ENCODE results near the gene NBPF26. TPM values are rescaled to one million over a fixed set of nuclear protein-coding genes. Genes with fewer than 3 reads are reported as not detected.
"Not testable (repeated sequence)": the region's sequence is repeated elsewhere in the genome, so short reads cannot be mapped to it uniquely, and the experiment has no call there.

The NBPF26 gene
- total and polyA plus RNA-seq, 2 of the 8 experiments (the other 6 are each of a cell fraction or from before 2014, with no cell fraction given): 3.4 to 4.7 TPM

DNA sequence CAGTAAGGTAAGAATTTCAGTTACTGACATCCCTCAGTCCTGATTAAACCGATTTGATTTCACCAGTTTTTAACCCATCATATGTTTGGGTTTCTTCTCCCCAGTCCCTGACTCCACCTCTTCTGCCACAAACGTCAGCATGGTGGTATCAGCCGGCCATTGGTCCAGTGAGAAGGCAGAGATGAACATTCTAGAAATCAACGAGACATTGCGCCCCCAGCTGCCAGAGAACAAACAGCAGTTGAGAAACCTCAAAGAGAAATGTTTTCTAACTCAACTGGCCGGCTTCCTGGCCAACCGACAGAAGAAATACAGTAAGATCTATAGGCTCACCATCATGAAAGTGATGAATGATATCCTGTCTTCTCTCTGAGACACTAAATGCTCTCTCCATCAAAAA, 81.7 kb downstream of the NBPF26 start:
- H4K91ac ChIP-seq (replicated peaks; ENCODE audit: insufficient read length, low read length); H3K79me2 ChIP-seq (ENCODE audit: control insufficient read depth in 1 of 2, insufficient read depth in 2 of 2, low read length in 2 of 2); H3K4me1 ChIP-seq (replicated peaks in 1 of 4; ENCODE audit: control insufficient read depth in 3 of 4, insufficient read depth in 4 of 4, low read length in 3 of 4); POLR2A ChIA-PET (ENCODE audit: partially characterized antibody); H2BK120ac ChIP-seq (replicated peaks; ENCODE audit: low read depth, low read length); H2AFZ ChIP-seq (ENCODE audit: low read length); H2BK12ac ChIP-seq (ENCODE audit: low read depth, low read length); H3K27ac ChIP-seq (ENCODE audit: low read depth, low read length); H3K9me3 ChIP-seq (ENCODE audit: insufficient read depth in 2 of 2, low read depth in 1 of 2, low read length in 1 of 2); H3K4me2 ChIP-seq (ENCODE audit: insufficient read depth in 1 of 2, low read depth in 2 of 2, low read length in 2 of 2); H3K4me3 ChIP-seq (ENCODE audit: extremely low read depth in 1 of 4, insufficient read depth in 2 of 4, low read depth in 3 of 4, low read length in 4 of 4); H4K8ac ChIP-seq (ENCODE audit: extremely low read depth, insufficient read depth, low read length); H2BK20ac ChIP-seq (ENCODE audit: low read length); H2BK5ac ChIP-seq (ENCODE audit: low read depth, low read length); H4K5ac ChIP-seq (ENCODE audit: insufficient read length, low read depth, low read length); H2AK5ac ChIP-seq (ENCODE audit: low read depth, low read length); H3K14ac ChIP-seq (ENCODE audit: insufficient read length); H3K23me2 ChIP-seq (ENCODE audit: low read depth, low read length); H3K18ac ChIP-seq (ENCODE audit: extremely low read depth, low read length); H3K23ac ChIP-seq (ENCODE audit: insufficient read length); DNase-seq (ENCODE audit: low read depth in 1 of 2, low spot score in 2 of 2); FAIRE-seq; H3K9ac ChIP-seq (replicated peaks in 1 of 4; ENCODE audit: extremely low read depth in 1 of 4, low read depth in 3 of 4, low read length in 3 of 4); H4K20me1 ChIP-seq (replicated peaks in 1 of 2; ENCODE audit: control insufficient read depth in 1 of 2, insufficient read depth in 2 of 2, low read length in 2 of 2); H3K79me1 ChIP-seq (ENCODE audit: low read depth, low read length); H3K56ac ChIP-seq (replicated peaks; ENCODE audit: insufficient read length, low read depth, low read length); H2BK15ac ChIP-seq (ENCODE audit: low read length); H3K27me3 ChIP-seq (replicated peaks in 1 of 4; ENCODE audit: control insufficient read depth in 3 of 4, extremely low read depth in 1 of 4, insufficient read depth in 3 of 4, low read length in 3 of 4); H3K4ac ChIP-seq (replicated peaks; ENCODE audit: insufficient read length, low read depth, low read length); CTCF ChIA-PET (ENCODE audit: partially characterized antibody); H3K36me3 ChIP-seq (ENCODE audit: control insufficient read depth in 2 of 4, insufficient read depth in 4 of 4, low read length in 3 of 4): not testable (repeated sequence)
- TF ChIP-seq RAD21 (IDR thresholded peaks at IDR 0.05 in 1 of 2, conservative IDR thresholded peaks at IDR 0.05 in 1 of 2; ENCODE audit: low read depth in 2 of 2, low read length in 2 of 2): peak in 1 of 2 experiments; percentile 18; a peak in 1 of 4 replicates
- WGBS, 2 experiments (ENCODE audit: extremely low coverage in 1 of 2, insufficient coverage in 1 of 2, insufficient read length in 1 of 2, insufficient replicate concordance in 2 of 2, low coverage in 1 of 2, low lambda C conversion rate in 2 of 2, missing lambda C conversion rate in 1 of 2): 64% methylated on average over 7 of the region's 7 CpGs; no CpG with 5 or more reads in 1 of the 2 experiments

DNA sequence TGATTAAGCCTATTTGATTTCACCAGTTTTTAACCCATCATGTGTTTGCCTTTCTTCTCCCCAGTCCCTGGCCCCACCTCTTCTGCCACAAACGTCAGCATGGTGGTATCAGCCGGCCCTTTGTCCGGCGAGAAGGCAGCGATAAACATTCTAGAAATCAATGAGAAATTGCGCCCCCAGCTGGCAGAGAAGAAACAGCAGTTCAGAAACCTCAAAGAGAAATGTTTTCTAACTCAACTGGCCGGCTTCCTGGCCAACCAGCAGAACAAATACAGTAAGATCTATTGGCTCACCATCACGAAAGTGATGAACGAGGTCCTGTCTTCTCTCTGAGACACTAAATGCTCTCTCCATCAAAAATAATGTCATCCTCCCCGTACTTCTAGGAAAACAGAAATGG, 88.1 kb downstream of the NBPF26 start:
- H3K4me3 ChIP-seq (ENCODE audit: extremely low read depth in 1 of 4, insufficient read depth in 2 of 4, low read depth in 3 of 4, low read length in 4 of 4); H4K5ac ChIP-seq (ENCODE audit: insufficient read length, low read depth, low read length); H2AK5ac ChIP-seq (ENCODE audit: low read depth, low read length); H3K9me3 ChIP-seq (ENCODE audit: insufficient read depth in 2 of 2, low read depth in 1 of 2, low read length in 1 of 2); H2BK20ac ChIP-seq (ENCODE audit: low read length); H3K4me1 ChIP-seq (replicated peaks in 1 of 4; ENCODE audit: control insufficient read depth in 3 of 4, insufficient read depth in 4 of 4, low read length in 3 of 4); H4K20me1 ChIP-seq (replicated peaks in 1 of 2; ENCODE audit: control insufficient read depth in 1 of 2, insufficient read depth in 2 of 2, low read length in 2 of 2); H2BK5ac ChIP-seq (ENCODE audit: low read depth, low read length); H2AFZ ChIP-seq (ENCODE audit: low read length); H3K36me3 ChIP-seq (ENCODE audit: control insufficient read depth in 2 of 4, insufficient read depth in 4 of 4, low read length in 3 of 4); H3K23ac ChIP-seq (ENCODE audit: insufficient read length); H2BK12ac ChIP-seq (ENCODE audit: low read depth, low read length); CTCF ChIA-PET (ENCODE audit: partially characterized antibody); H3K9ac ChIP-seq (replicated peaks in 1 of 4; ENCODE audit: extremely low read depth in 1 of 4, low read depth in 3 of 4, low read length in 3 of 4); H3K27ac ChIP-seq (ENCODE audit: low read depth, low read length); H3K4ac ChIP-seq (replicated peaks; ENCODE audit: insufficient read length, low read depth, low read length); H3K27me3 ChIP-seq (replicated peaks in 1 of 4; ENCODE audit: control insufficient read depth in 3 of 4, extremely low read depth in 1 of 4, insufficient read depth in 3 of 4, low read length in 3 of 4); H4K8ac ChIP-seq (ENCODE audit: extremely low read depth, insufficient read depth, low read length); FAIRE-seq; H3K79me1 ChIP-seq (ENCODE audit: low read depth, low read length); H3K18ac ChIP-seq (ENCODE audit: extremely low read depth, low read length); H3K14ac ChIP-seq (ENCODE audit: insufficient read length); H2BK120ac ChIP-seq (replicated peaks; ENCODE audit: low read depth, low read length); H3K79me2 ChIP-seq (ENCODE audit: control insufficient read depth in 1 of 2, insufficient read depth in 2 of 2, low read length in 2 of 2); H4K91ac ChIP-seq (replicated peaks; ENCODE audit: insufficient read length, low read length); H3K56ac ChIP-seq (replicated peaks; ENCODE audit: insufficient read length, low read depth, low read length); H3K4me2 ChIP-seq (ENCODE audit: insufficient read depth in 1 of 2, low read depth in 2 of 2, low read length in 2 of 2); H2BK15ac ChIP-seq (ENCODE audit: low read length); POLR2A ChIA-PET (ENCODE audit: partially characterized antibody); H3K23me2 ChIP-seq (ENCODE audit: low read depth, low read length); DNase-seq (ENCODE audit: low read depth in 1 of 2, low spot score in 2 of 2): not testable (repeated sequence)
- WGBS, 2 experiments (ENCODE audit: extremely low coverage in 1 of 2, insufficient coverage in 1 of 2, insufficient read length in 1 of 2, insufficient replicate concordance in 2 of 2, low coverage in 1 of 2, low lambda C conversion rate in 2 of 2, missing lambda C conversion rate in 1 of 2): no CpG with 5 or more reads among the region's 10 CpGs
